K562 (cell line): Measurements from ENCODE around the gene RAE1. TPM values are rescaled to one million over a fixed set of nuclear protein-coding genes. Genes with fewer than 3 reads are reported as not detected.

Source experiments
- ATAC-seq: fragments of 200-7000 bp; cut with Tn5 transposase; 3 replicates; pipeline ENCODE4 v1.9.1; 2020; ENCODE audit warnings: moderate library complexity
- BruUV-seq: library from RNA; stranded (reverse); fragments of 400-500 nt; replicated peaks from 2 replicates; lab custom pipeline; 2021; lab: Mats Ljungman, UMichigan
- CTCF ChIA-PET: fragments of 300-600 bp; formaldehyde crosslinking; extraction: SDS; loops from one replicate; lab custom pipeline; 2021; ENCODE audit warnings: low intra/inter-chr PET ratio; lab: Yijun Ruan, JAX
- POLR2A ChIA-PET: fragments of 300-600, 350-650 bp; sonication (Branson Sonifier 250); formaldehyde crosslinking; extraction: SDS; loops from one replicate; lab custom pipeline; 2021; ENCODE audit warnings: antibody characterized with exemption, inconsistent platforms; lab: Yijun Ruan, JAX
- DNase-seq, 4 experiments: peaks; one replicate each; pipeline versions ENCODE4 v3.0.0 to v3.0.0-alpha.2; 2011 to 2018; ENCODE audit warnings: low spot score in 3 of 4, mixed read lengths in 3 of 4; ENCODE audit errors: extremely low read depth in 1 of 4
- FAIRE-seq: peaks from 2 replicates; lab custom pipeline; 2011; peaks lifted over from hg19 to GRCh38; lab: Jason Lieb, UNC
- H2AFZ ChIP-seq: 2 replicates; pipeline ENCODE4 v1.6.0; 2011; ENCODE audit warnings: low read depth, low read length, control low read depth, inconsistent platforms
- H3K27ac ChIP-seq: fragments of 200-600 bp; 3 replicates; pipeline ENCODE4 v1.8.0; 2011; ENCODE audit warnings: low read depth, mild to moderate bottlenecking, control low read depth, inconsistent platforms, low read length, moderate library complexity, mixed read lengths; ENCODE audit errors: extremely low read depth
- H3K27me3 ChIP-seq, 2 experiments: fragments of 300-600 bp in 1 of 2; 2 replicates in 1 of 2; 3 replicates in 1 of 2; pipeline versions ENCODE4 v1.6.0 to v1.8.0; 2011; ENCODE audit warnings: inconsistent platforms in 2 of 2, low read length in 2 of 2, mild to moderate bottlenecking in 1 of 2, mixed read lengths in 1 of 2, moderate library complexity in 1 of 2; ENCODE audit not compliant: control insufficient read depth in 2 of 2, insufficient read depth in 2 of 2
- H3K36me3 ChIP-seq: fragments of 300-600 bp; 3 replicates; pipeline ENCODE4 v1.8.0; 2011; ENCODE audit warnings: mild to moderate bottlenecking, low read length, inconsistent platforms; ENCODE audit not compliant: control insufficient read depth, insufficient read depth
- H3K4me1 ChIP-seq, 2 experiments: fragments of 200-600 bp in 1 of 2; replicated peaks in 1 of 2; 2 replicates in 1 of 2; 3 replicates in 1 of 2; pipeline versions ENCODE4 v1.5.1 to v1.8.0; 2011; ENCODE audit warnings: inconsistent platforms in 2 of 2, low read length in 2 of 2, mild to moderate bottlenecking in 1 of 2, mixed read lengths in 1 of 2, moderate library complexity in 1 of 2; ENCODE audit not compliant: control insufficient read depth in 2 of 2, insufficient read depth in 2 of 2
- H3K4me2 ChIP-seq: 2 replicates; pipeline ENCODE4 v1.6.1; 2011; ENCODE audit warnings: low read length, control low read depth, inconsistent platforms, mixed read lengths; ENCODE audit not compliant: insufficient read depth
- H3K4me3 ChIP-seq: fragments of 200-600 bp; sonication (generic), shearing (Covaris generic); 2 replicates; pipeline ENCODE4 v1.5.1; 2016; ENCODE audit warnings: control low read depth, inconsistent platforms
- H3K79me2 ChIP-seq: fragments of 200-600 bp; 3 replicates; pipeline ENCODE4 v1.8.0; 2011; ENCODE audit warnings: low read length, inconsistent platforms; ENCODE audit not compliant: control insufficient read depth, insufficient read depth
- H3K9ac ChIP-seq, 2 experiments: 2 replicates each; pipeline versions ENCODE4 v1.6.0 to v1.6.1; 2011; ENCODE audit warnings: low read depth in 2 of 2, low read length in 2 of 2, control low read depth in 1 of 2, inconsistent platforms in 1 of 2, mild to moderate bottlenecking in 1 of 2, mixed read lengths in 1 of 2; ENCODE audit not compliant: insufficient read depth in 1 of 2
- H3K9me1 ChIP-seq: one replicate; pipeline ENCODE4 v1.6.0; 2011; ENCODE audit warnings: inconsistent platforms, mild to moderate bottlenecking, low read length, moderate library complexity; ENCODE audit not compliant: control insufficient read depth, insufficient read depth
- H3K9me3 ChIP-seq: replicated peaks from 2 replicates; pipeline ENCODE4 v1.5.1; 2011; ENCODE audit warnings: low read depth, low read length, inconsistent platforms; ENCODE audit not compliant: control insufficient read depth, insufficient read depth
- H4K20me1 ChIP-seq: replicated peaks from 2 replicates; pipeline ENCODE4 v1.6.1; 2011; ENCODE audit warnings: low read length, inconsistent platforms, mixed read lengths; ENCODE audit not compliant: control insufficient read depth, insufficient read depth
- ARID3A ChIP-seq: IDR thresholded peaks from 2 replicates; pipeline ENCODE4 v1.6.1; 2012; ENCODE audit warnings: low read depth, low read length, improper control_type of control experiment, borderline replicate concordance
- HDGF ChIP-seq: fragments of 450-650 bp; IDR thresholded peaks from 2 replicates; pipeline ENCODE4 v1.6.1; 2016
- KAT2B ChIP-seq: IDR thresholded peaks from one replicate; pipeline ENCODE4 v1.6.1; 2012; ENCODE audit warnings: low read depth, mild to moderate bottlenecking, control low read depth, inconsistent platforms, low read length, moderate library complexity
- NFE2L1 ChIP-seq: fragments of 450-650 bp; IDR thresholded peaks from 2 replicates; pipeline ENCODE4 v1.6.1; 2016; ENCODE audit warnings: missing genetic modification characterization, low read depth, mild to moderate bottlenecking, missing compliant biosample characterization, moderate library complexity, borderline replicate concordance
- POLR2G ChIP-seq: fragments of 200-400 bp; formaldehyde crosslinking; IDR thresholded peaks from 2 replicates; pipeline ENCODE4 v1.6.1; 2017; ENCODE audit warnings: low read depth, mild to moderate bottlenecking, antibody characterized with exemption, low read length, moderate library complexity
- PTTG1 ChIP-seq: fragments of 450-650 bp; IDR thresholded peaks from 2 replicates; pipeline ENCODE4 v1.6.1; 2016; ENCODE audit warnings: low read depth, mild to moderate bottlenecking, missing genetic modification characterization, missing compliant biosample characterization
- RBFOX2 ChIP-seq: fragments of 200-400 bp; formaldehyde crosslinking; IDR thresholded peaks from 2 replicates; pipeline ENCODE4 v1.6.1; 2017; ENCODE audit warnings: low read depth, mild to moderate bottlenecking, low read length, moderate library complexity
- RBM22 ChIP-seq: fragments of 200-400 bp; formaldehyde crosslinking; IDR thresholded peaks from 2 replicates; pipeline ENCODE4 v1.6.1; 2018; ENCODE audit warnings: low read length, low read depth; ENCODE audit not compliant: poor library complexity, severe bottlenecking
- RFX5 ChIP-seq: IDR thresholded peaks from 2 replicates; pipeline ENCODE4 v1.6.1; 2011; ENCODE audit warnings: low read depth, mild to moderate bottlenecking, improper control_type of control experiment, low read length
- TAF7 ChIP-seq: fragments of 450-650 bp; IDR thresholded peaks from 2 replicates; pipeline ENCODE4 v1.6.1; 2016; ENCODE audit warnings: missing genetic modification characterization, missing compliant biosample characterization
- XRCC5 ChIP-seq: fragments of 200-400 bp; formaldehyde crosslinking; IDR thresholded peaks from 2 replicates; pipeline ENCODE4 v1.6.1; 2017; ENCODE audit warnings: low read depth, mild to moderate bottlenecking, low read length
- ZBTB33 ChIP-seq: sonication (generic); formaldehyde crosslinking; IDR thresholded peaks from 2 replicates; pipeline ENCODE4 v1.8.1; 2023; ENCODE audit warnings: mild to moderate bottlenecking, missing genetic modification reagents
- ZNF408 ChIP-seq: fragments of 250-450 bp; sonication (Bioruptor Pico); IDR thresholded peaks from 2 replicates; pipeline ENCODE4 v1.4.0; 2020; ENCODE audit warnings: low read depth, mild to moderate bottlenecking, moderate library complexity
- WGBS: fragments of 100-300 bp; shearing (Covaris generic); methylation state at CpG from one replicate; pipeline ENCODE4 v1.1.6; 2016; ENCODE audit warnings: low coverage, mixed read lengths; ENCODE audit not compliant: insufficient coverage; ENCODE audit errors: missing lambda C conversion rate; 5-methylcytosine and 5-hydroxymethylcytosine counted together
- in situ Hi-C: fragments of 300-500 bp; cut with MboI; formaldehyde crosslinking; loops from 4 replicates; pipeline ENCODE4 v1.15.0; 2018; ENCODE audit warnings: inconsistent platforms, mixed read lengths
- intact Hi-C: fragments of 100-400 bp; cut with micrococcal nuclease; formaldehyde crosslinking; loops from 2 replicates; pipeline ENCODE4 v1.14.2; 2022
- polyA plus RNA-seq, 8 experiments: library from polyadenylated mRNA; depleted of rRNA in 4 of 8; stranded (reverse) in 5 of 8; unstranded in 3 of 8; fragments of >200 nt; fragmentation: Nextera tagmentation in 2 of 8; fragmentation: Illumina TruSeq in 1 of 8; extraction: Ambion mirVana in 2 of 8; extraction: Trizol in 1 of 8; gene quantifications; 2 replicates each; pipeline versions ENCODE4 v1.2.1 to v1.2.3, GENCODE V29; 2011 to 2014; ENCODE audit warnings: inconsistent platforms in 1 of 8, missing spikeins in 1 of 8
- total RNA-seq, 7 experiments: library from RNA; depleted of rRNA in 6 of 7; stranded (reverse); fragments of >200 nt in 6 of 7; fragmentation: Illumina TruSeq in 2 of 7; extraction: Trizol in 2 of 7; gene quantifications; 2 replicates each; pipeline versions ENCODE4 v1.2.1 to v1.2.3, GENCODE V29; 2011 to 2021; ENCODE audit warnings: low replicate concordance in 1 of 7
- TF ChIP-seq, protein P1 (sequence below): fragments of 450-650 bp; IDR thresholded peaks from 2 replicates; pipeline ENCODE4 v1.6.1; 2016; ENCODE audit warnings: missing biosample characterization, missing genetic modification characterization
- TF ChIP-seq, protein P2 (sequence below), 3 experiments: fragments of 200-800 bp in 1 of 3; sonication (Bioruptor generic) in 1 of 3; sonication (generic) in 1 of 3; formaldehyde crosslinking in 1 of 3; IDR thresholded peaks; 2 replicates each; pipeline versions ENCODE4 v1.6.1 to v1.8.0; 2016 to 2022; ENCODE audit warnings: mild to moderate bottlenecking in 2 of 3, missing compliant biosample characterization in 2 of 3, missing genetic modification characterization in 2 of 3, missing genetic modification reagents in 1 of 3

RAE1 gene
- total and polyA plus RNA-seq, 9 of the 15 experiments (the other 6 are each of a cell fraction or from before 2014, with no cell fraction given) = 33.7 to 248 (median 77.7) TPM

GRCh38 chr20:57408536-57409233 is 57.6 kb downstream of the RAE1 start:
- peak overlapping the region in 1 of 2 experiments; percentile 70; a peak in 2 of 4 replicates for H3K9ac ChIP-seq
- WGBS = 93% methylated on average over 8 of the region's 29 CpGs
- FAIRE-seq (no peak), ATAC-seq (no peak), DNase-seq (no peak)
- intact Hi-C loops = no loop called here
- BruUV-seq = TSS peak; percentile 64
- H3K9me3 ChIP-seq = no peaks in the 10 kb centered on the region
- no peak overlapping the region for H3K4me2 ChIP-seq
- ChIA-PET POLR2A (interaction anchor here (0.5 to 2.9 kb wide), 9 partner anchors 8 to 87 kb away, joined by 3 to 8 read pairs (median 4); no protein-coding TSS in a partner anchor), CTCF (no interaction called here)
- H3K9me1 ChIP-seq = peaks cover 3% of the 10 kb centered on the region
- H3K36me3 ChIP-seq = peaks cover 61% of the 10 kb centered on the region; the same call in 2 of the 3 replicates
- peaks cover 17% of the 10 kb centered on the region for H4K20me1 ChIP-seq
- H3K27me3 ChIP-seq = no peaks in the 10 kb centered on the region
- H3K4me3 ChIP-seq = no peak overlapping the region
- no peak overlapping the region for H2AFZ ChIP-seq
- peaks cover 56 to 73% of the 10 kb centered on the region in 2 experiments for H3K4me1 ChIP-seq
- in situ Hi-C loops = no loop called here
- peaks cover 4% of the 10 kb centered on the region; the same call in 2 of the 3 replicates for H3K79me2 ChIP-seq
- H3K27ac ChIP-seq = no peak overlapping the region
- TF ChIP-seq ARID3A (no peak), ZBTB33 (CRISPR knock-in tag) (0 out of 2 replicates have a peak, but pooled peaks have one; percentile 26), TAF7 (no peak), PTTG1 (tag) (no peak), KAT2B (no peak), NFE2L1 (tag) (no peak), ZNF408 (CRISPR knock-in tag) (no peak), HDGF (no peak), RFX5 (no peak), XRCC5 (0 out of 2 replicates have a peak, but pooled peaks have one; percentile 8), RBM22 (peak; percentile 12), POLR2G (peak; percentile 52), RBFOX2 (peak; percentile 50)
- TF ChIP-seq, protein P1, sequence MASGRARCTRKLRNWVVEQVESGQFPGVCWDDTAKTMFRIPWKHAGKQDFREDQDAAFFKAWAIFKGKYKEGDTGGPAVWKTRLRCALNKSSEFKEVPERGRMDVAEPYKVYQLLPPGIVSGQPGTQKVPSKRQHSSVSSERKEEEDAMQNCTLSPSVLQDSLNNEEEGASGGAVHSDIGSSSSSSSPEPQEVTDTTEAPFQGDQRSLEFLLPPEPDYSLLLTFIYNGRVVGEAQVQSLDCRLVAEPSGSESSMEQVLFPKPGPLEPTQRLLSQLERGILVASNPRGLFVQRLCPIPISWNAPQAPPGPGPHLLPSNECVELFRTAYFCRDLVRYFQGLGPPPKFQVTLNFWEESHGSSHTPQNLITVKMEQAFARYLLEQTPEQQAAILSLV (tag) = no peak
- TF ChIP-seq, protein P2, sequence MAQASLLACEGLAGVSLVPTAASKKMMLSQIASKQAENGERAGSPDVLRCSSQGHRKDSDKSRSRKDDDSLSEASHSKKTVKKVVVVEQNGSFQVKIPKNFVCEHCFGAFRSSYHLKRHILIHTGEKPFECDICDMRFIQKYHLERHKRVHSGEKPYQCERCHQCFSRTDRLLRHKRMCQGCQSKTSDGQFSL (CRISPR knock-in tag; IDR thresholded peaks at IDR 0.05) = 0 out of 2 replicates have a peak, but pooled peaks have one; percentile 59
- TF ChIP-seq, protein P2 (tag; IDR thresholded peaks at IDR 0.05) = no peak
